Spleen (tissue), 7 donors: ENCODE measurements around the gene CDH3.

ENCODE experiments used
- POLR2A ChIP-seq, 3 donors: fragments of 450-650 bp; IDR thresholded peaks; one replicate each; pipeline ENCODE4 v1.5.1; 2017; ENCODE audit warnings: antibody characterized with exemption in 3 of 3, mild to moderate bottlenecking in 1 of 3
- POLR2AphosphoS5 ChIP-seq, 3 donors: sonication (generic); formaldehyde crosslinking; IDR thresholded peaks; one replicate each; pipeline ENCODE4 v1.5.1; 2017; ENCODE audit warnings: antibody characterized with exemption in 3 of 3
- TF ChIP-seq, protein P1 (sequence below), 11 experiments: fragments of 200-600 bp in 7 of 11; fragments of 450-650 bp in 4 of 11; sonication (generic) in 4 of 11; IDR thresholded peaks in 8 of 11; conservative IDR thresholded peaks in 3 of 11; 1 replicate in 7 of 11; 2 replicates in 4 of 11; pipeline versions ENCODE4 v1.4.0 to v1.8.0; 2016 to 2021; ENCODE audit warnings: antibody characterized with exemption in 11 of 11, inconsistent platforms in 4 of 11, mild to moderate bottlenecking in 1 of 11
- donor health status: DM: no; HTN: no; CAD: no; lungs with moderate emphysema.
- donor health status: DM: no; HTN: no; CAD: no.
- donor health status: DM: no; HTN: no; CAD: no.

DNA sequence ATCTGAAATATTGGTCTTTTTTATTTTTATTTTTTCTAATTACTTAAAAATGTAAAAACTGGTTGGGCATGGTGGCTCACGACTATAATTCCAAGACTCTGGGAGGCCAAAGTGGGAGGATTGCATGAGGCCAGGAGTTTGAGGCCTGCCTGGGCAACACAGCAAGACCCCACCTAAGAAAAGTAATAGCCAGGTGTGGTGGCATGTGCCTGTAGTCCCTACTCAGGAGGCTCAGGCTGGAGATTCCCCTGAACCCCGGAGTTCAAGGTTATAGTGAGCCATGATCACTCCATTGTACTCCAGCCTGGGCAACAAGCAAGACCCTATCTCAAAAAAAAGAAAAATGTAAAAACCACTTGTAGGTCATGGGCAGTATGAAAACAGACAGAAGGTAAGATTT, 36.8 kb upstream of the CDH3 start:
- TF ChIP-seq POLR2A (IDR thresholded peaks at IDR 0.05) (no peak), POLR2AphosphoS5 (IDR thresholded peaks at IDR 0.05) (no peak)
- TF ChIP-seq, protein P1, sequence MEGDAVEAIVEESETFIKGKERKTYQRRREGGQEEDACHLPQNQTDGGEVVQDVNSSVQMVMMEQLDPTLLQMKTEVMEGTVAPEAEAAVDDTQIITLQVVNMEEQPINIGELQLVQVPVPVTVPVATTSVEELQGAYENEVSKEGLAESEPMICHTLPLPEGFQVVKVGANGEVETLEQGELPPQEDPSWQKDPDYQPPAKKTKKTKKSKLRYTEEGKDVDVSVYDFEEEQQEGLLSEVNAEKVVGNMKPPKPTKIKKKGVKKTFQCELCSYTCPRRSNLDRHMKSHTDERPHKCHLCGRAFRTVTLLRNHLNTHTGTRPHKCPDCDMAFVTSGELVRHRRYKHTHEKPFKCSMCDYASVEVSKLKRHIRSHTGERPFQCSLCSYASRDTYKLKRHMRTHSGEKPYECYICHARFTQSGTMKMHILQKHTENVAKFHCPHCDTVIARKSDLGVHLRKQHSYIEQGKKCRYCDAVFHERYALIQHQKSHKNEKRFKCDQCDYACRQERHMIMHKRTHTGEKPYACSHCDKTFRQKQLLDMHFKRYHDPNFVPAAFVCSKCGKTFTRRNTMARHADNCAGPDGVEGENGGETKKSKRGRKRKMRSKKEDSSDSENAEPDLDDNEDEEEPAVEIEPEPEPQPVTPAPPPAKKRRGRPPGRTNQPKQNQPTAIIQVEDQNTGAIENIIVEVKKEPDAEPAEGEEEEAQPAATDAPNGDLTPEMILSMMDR (IDR thresholded peaks at IDR 0.05 in 8 of 11, conservative IDR thresholded peaks at IDR 0.05 in 3 of 11), result no peak
